Measurements from ENCODE around the gene STAT4.

DNA sequence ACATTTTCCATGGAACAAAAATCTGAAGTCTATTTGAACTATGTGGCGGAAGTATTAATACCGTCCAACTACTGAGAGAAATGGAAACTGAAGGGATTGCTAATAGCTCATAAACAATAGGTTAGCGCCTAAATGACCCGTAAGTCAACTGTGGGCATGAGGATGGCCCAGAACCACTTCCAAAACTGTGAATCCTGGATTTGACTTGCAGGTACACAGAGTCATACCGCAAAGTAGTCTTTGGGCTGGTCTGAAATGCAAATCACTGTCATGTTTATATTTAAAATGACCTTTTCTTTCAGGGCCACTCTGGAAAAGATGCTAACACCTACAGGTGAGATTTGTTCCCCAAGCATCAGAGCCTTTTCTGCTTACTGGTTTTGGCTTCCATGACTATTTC is 50.6 kb downstream of the STAT4 start:
- TF ChIP-seq, protein P1, sequence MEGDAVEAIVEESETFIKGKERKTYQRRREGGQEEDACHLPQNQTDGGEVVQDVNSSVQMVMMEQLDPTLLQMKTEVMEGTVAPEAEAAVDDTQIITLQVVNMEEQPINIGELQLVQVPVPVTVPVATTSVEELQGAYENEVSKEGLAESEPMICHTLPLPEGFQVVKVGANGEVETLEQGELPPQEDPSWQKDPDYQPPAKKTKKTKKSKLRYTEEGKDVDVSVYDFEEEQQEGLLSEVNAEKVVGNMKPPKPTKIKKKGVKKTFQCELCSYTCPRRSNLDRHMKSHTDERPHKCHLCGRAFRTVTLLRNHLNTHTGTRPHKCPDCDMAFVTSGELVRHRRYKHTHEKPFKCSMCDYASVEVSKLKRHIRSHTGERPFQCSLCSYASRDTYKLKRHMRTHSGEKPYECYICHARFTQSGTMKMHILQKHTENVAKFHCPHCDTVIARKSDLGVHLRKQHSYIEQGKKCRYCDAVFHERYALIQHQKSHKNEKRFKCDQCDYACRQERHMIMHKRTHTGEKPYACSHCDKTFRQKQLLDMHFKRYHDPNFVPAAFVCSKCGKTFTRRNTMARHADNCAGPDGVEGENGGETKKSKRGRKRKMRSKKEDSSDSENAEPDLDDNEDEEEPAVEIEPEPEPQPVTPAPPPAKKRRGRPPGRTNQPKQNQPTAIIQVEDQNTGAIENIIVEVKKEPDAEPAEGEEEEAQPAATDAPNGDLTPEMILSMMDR (IDR thresholded peaks at IDR 0.05), result no peak
- no peak for TF ChIP-seq POLR2A (IDR thresholded peaks at IDR 0.05)

Data from heart left ventricle (tissue), 13 donors.